ENCODE results near the gene PJVK.

DNA sequence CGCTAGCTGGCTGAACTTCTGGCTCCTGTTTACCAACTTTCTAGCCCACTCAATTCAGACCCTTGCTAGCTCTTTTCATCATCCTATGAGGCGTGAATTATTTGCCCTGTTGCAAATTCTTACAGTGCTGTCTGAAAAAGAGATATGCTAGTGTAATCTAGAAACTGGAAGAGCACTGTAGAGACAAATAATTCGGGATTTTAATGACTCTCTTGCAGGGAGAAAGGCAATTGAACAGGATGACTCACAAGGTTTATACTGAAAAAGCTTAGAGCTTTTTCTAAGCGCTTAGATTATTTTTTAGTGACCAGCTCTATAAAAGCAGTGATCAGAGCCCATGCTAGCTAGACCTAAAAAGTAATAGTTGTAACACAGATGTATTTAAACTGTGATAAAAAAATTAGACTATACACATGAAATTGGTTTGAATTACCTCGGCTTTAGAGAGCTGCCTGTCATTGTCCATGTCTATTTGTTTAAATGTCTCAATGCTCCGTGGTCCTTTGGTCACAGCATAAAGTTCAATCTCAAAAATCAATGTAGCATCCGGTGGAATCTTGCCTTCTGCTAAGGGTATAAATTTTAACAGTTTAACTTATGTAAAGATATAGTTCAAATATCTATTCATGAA, 18.2 kb downstream of the PJVK start:
- no peak for TF ChIP-seq GATA2 (CRISPR knock-in tag; IDR thresholded peaks at IDR 0.05)
- no peak for TF ChIP-seq NFIC (IDR thresholded peaks at IDR 0.05; ENCODE audit: borderline replicate concordance)
- no peak for TF ChIP-seq SIN3A (IDR thresholded peaks at IDR 0.05; ENCODE audit: borderline replicate concordance, low read depth, low read length)
- TF ChIP-seq CTCF (IDR thresholded peaks at IDR 0.05), result no peak
- TF ChIP-seq JUND (IDR thresholded peaks at IDR 0.05), result no peak
- no peak for TF ChIP-seq EP300 (IDR thresholded peaks at IDR 0.05; ENCODE audit: borderline replicate concordance in 1 of 2, low read depth in 1 of 2, low read length in 1 of 2)
- no peak for TF ChIP-seq NRF1 (IDR thresholded peaks at IDR 0.05; ENCODE audit: low read depth, low read length)
- no peak for TF ChIP-seq MAX (IDR thresholded peaks at IDR 0.05; ENCODE audit: low read depth)
- TF ChIP-seq EZH2phosphoT487 (IDR thresholded peaks at IDR 0.05; ENCODE audit: borderline replicate concordance, low read depth), result no peak
- no peak for TF ChIP-seq FOXJ3 (CRISPR knock-in tag; IDR thresholded peaks at IDR 0.05)
- no peak for TF ChIP-seq TAF1 (IDR thresholded peaks at IDR 0.05; ENCODE audit: borderline replicate concordance, low read depth, low read length)

All from SK-N-SH (cell line).